KOPT-K1 (cell line): ENCODE measurements around the gene FAM120AOS.
"Not testable (repeated sequence)": the region's sequence is repeated elsewhere in the genome, so short reads cannot be mapped to it uniquely, and the experiment has no call there.

Source experiments
- H3K27ac ChIP-seq: fragments of 200-600 bp; sonication (generic); 2 replicates; pipeline ENCODE4 v1.5.1; 2016; ENCODE audit warnings: antibody characterized with exemption, mild to moderate bottlenecking, low read depth, low read length; ENCODE audit not compliant: poor library complexity, severe bottlenecking
- H3K36me3 ChIP-seq: fragments of 200-600 bp; sonication (generic); 2 replicates; pipeline ENCODE4 v1.5.1; 2017; ENCODE audit warnings: antibody characterized with exemption, mild to moderate bottlenecking, low read length, moderate library complexity; ENCODE audit not compliant: insufficient read depth
- H3K9me3 ChIP-seq: fragments of 200-600 bp; sonication (generic); 2 replicates; pipeline ENCODE4 v1.5.1; 2017; ENCODE audit warnings: antibody characterized with exemption, low read length, mild to moderate bottlenecking; ENCODE audit not compliant: insufficient read depth, poor library complexity, severe bottlenecking

The FAM120AOS gene

DNA sequence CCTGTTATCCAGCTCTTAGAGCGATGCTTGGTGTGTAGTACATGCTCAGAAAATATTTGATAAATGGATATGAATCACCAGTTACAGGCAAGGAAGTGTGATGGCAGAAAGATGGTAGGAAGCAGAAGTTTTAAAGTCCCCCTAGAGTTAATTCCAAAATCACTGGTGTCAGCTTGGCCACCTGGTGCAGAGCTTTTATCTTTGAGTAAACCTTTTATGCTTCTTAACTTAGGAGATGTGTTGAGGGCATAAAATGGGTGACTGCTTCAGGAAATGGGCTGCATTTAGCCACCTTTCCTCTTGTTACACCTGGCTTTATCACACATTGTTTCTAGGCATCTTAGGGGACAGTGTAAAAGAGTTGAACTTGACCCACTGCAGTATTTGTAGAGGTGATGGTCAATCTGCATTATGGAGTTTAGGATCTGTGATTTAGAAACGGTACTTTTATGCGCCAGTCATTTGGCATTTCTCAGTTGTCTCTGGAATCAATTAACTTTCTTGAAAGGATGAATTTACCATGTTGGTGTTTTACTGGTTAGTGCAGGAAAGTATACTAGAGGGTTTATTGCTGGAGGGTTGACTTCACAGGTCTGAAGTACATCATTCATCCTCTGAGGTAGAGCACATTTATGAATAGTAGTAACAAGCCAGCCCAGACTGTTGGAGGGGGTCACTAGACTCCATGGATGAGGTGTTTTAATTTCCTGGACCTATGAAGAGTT, 7.5 kb upstream of the FAM120AOS start:
- Histone ChIP-seq H3K36me3 (peaks cover 5% of the 10 kb centered on the region; the same call in 1 of the 2 replicates), H3K9me3 (no peaks in the 10 kb centered on the region), H3K27ac (peak overlapping the region; percentile 88)

DNA sequence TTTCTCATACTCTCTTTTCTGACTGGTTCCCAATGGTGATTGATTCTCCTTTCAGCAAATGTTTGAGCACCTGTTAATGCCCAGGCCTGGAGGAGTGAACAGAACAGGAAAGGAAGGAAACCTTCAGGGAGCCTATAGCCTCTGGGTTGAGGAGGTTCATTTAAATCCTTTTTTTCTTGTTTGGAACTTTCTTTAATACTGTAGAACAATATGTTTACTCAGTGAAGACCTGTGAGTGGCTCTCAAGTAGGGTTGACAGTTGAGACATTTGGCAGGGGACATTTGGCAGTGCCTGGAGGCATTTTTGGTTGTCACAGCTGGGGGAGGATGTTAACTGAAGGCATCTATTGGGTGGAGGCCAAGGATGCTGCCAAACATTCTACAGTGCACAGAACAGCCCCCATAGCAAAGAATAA, 6.1 kb upstream of the FAM120AOS start:
- Histone ChIP-seq H3K9me3 (no peaks in the 10 kb centered on the region), H3K27ac (peak overlapping the region; percentile 88), H3K36me3 (peaks cover 11% of the 10 kb centered on the region)

DNA sequence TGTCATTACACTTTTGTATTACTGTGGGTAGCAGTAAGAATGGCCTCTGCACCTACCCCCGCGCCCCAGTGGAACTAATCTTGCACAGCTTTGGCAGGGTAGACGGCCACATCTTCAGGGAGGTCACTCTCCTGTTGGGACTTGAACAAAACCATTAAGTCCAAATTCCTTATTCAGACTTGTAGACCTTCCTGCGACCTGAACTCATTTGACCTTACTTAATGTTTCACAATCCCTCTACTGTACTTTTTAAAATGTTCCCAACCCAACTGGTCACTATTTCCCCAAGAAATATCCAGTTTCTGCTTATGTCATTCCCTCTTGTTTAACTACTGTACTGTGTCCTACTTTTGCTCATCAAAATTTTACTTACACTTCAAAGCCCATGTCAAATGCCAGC, 5.3 kb upstream of the FAM120AOS start:
- Histone ChIP-seq H3K27ac (peak overlapping the region; percentile 88), H3K36me3 (peaks cover 13% of the 10 kb centered on the region), H3K9me3 (no peaks in the 10 kb centered on the region)

DNA sequence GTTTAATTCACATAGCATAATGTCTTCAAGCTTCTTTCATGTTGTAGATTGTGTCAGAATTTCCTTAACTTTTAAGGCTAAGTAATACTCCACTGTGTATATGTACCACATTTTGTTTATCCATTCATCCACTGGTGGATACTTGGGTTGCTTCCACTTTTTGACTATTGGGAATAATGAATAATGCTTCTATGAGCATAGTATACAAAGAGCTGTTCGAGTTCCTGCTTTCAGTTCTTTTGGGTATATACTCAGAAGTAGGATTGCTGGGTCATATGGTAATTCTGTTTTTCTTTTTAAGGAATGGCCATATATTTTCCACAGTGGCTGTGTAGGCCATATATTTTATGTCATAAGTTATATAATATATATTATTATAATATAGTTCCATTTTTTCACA, 3.6 kb upstream of the FAM120AOS start:
- Histone ChIP-seq H3K36me3 (peaks cover 13% of the 10 kb centered on the region), H3K9me3 (no peaks in the 10 kb centered on the region), H3K27ac (peak overlapping the region; percentile 55)

DNA sequence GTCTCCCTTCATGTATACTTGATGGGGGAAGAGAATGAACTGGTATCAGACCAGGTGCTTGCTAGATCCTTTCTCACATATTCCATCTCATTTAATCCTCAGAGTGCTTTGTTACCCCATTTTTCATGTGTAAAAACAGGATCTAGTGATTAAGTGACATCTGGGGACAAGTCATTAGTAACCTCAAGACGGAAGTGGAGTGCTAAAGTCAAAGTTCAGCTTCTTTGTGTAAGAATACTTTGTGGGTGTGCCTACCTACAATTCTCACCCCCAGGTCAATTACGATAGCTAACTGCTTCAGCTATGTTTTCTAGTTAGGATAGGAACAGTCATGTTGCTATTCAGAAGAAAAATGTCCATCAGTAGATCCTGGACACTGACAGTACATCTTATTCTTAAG, 3.1 kb upstream of the FAM120AOS start:
- peaks cover 13% of the 10 kb centered on the region for H3K36me3 ChIP-seq
- no peaks in the 10 kb centered on the region for H3K9me3 ChIP-seq
- H3K27ac ChIP-seq, result peak overlapping the region; percentile 55

DNA sequence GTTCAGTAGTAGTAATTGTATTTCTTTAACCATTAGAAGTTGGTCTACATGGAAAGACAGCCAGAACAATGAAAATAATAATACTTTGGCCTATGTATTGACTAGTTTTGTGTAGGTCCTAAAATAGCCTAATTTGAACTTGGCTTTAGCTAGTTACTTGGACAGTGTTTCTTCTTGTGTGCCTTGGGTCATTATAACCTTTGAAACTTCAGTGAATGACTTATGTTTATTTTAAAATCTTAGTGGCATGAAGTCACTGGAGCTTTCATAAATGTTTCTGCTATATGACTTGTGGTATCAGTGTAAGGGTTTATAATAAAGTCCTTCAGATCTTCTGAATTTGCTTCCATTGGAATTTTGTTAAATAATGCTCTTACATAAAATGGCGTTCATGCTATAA, 2.6 kb upstream of the FAM120AOS start:
- Histone ChIP-seq H3K36me3 (peaks cover 13% of the 10 kb centered on the region), H3K9me3 (no peaks in the 10 kb centered on the region), H3K27ac (peak overlapping the region; percentile 55)

DNA sequence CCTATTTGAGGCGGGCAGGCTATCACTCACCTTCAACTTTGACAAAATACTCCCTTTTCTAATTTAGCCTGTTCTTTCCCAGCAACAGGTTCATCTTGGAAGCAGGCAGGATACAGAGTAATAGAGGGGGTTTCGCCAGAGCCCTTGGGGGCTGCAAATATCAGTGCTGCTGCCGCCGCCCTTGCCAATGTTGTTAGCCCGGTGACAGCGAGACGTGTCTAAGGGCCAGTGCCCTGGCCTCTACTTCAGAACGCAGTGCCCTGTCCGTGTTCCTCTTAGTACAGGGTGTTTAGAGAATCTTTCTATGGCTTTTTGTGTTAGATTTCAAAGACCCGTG, 703 bp downstream of the FAM120AOS start:
- peak overlapping the region; percentile 87 for H3K27ac ChIP-seq
- H3K36me3 ChIP-seq, result peaks cover 30% of the 10 kb centered on the region
- no peaks in the 10 kb centered on the region for H3K9me3 ChIP-seq

DNA sequence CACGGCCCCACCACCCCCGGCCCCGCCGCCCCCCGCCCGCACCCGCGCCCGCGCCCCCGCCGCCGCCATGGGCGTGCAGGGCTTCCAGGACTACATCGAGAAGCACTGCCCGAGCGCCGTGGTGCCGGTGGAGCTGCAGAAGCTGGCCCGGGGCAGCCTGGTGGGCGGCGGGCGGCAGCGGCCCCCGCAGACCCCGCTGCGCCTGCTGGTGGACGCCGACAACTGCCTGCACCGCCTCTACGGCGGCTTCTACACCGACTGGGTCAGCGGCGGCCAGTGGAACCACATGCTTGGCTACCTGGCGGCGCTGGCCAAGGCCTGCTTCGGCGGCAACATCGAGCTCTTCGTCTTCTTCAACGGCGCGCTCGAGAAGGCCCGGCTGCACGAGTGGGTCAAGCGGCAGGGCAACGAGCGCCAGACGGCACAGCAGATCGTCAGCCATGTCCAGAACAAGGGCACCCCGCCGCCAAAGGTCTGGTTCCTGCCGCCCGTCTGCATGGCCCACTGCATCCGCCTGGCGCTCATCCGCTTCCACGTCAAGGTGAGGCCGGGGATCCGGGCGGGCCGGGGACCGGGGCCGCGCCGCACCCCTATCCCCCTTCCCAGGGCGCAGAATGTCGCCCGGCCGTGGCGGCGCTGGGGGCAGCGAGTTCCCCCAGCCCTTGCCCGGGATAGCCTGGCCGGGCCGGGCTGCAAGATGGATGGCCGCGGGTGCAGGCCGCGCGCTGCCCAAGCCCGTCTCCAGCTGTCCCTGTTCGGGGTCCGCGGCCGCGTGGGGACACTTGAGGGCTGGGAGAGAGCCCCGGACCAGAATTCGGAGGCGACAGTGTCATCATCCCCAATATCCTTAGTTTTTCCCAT, 1.3 kb downstream of the FAM120AOS start:
- Histone ChIP-seq H3K9me3 (no peaks in the 10 kb centered on the region), H3K27ac (peak overlapping the region; percentile 87), H3K36me3 (peaks cover 36% of the 10 kb centered on the region)

DNA sequence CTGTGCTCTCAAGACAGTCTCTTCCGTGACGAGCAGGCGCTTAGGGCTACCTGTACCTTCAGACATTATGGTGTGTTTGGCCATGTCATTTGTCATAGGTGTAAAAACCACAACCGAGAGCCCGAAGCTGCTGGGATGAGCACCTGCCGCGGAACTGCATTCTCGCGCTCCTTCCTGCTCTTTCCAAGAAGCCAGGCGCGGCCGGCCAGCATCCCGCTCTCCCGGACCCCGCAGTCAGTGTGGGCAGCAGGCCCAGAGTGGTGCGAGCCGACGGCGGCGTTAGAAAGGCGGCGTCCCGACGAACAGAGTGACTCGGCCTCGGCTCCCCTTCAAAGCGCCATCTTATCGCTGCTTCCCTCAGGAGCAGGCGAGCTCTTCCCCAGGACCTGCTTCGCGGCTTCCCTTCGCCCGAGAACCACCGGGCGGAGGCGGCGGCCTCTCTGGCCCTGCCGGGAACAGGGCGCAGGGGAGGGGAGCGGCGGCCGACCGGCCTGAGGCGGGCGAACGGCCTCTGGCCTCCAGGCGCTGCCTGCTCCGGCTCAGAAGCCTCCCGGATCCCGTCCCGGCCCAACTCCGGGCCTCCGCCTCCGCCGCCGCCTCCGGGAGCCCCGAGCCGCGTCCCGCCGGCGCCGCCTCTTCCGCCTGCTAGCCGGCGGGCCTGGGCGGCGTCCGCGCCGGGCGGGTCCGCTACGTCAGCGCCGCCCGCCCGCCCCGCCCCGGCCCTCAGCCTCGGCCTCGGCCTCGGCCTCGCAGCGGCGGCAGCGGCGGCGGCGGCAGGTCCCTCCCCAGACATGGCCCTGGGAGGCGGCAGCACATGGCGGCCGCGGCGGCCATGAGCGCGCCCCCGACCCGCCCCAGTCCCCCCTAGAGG, 2.2 kb downstream of the FAM120AOS start, which contains the start of gene FAM120A:
Gene FAM120A (plus strand): TSS at position 741 of the 871 bp plus-strand sequence. CDS start 231 bp downstream, outside the sequence.
- Histone ChIP-seq H3K36me3 (peaks cover 45% of the 10 kb centered on the region), H3K9me3 (no peaks in the 10 kb centered on the region), H3K27ac (peak within 1 kb of the TSS; percentile 89)

DNA sequence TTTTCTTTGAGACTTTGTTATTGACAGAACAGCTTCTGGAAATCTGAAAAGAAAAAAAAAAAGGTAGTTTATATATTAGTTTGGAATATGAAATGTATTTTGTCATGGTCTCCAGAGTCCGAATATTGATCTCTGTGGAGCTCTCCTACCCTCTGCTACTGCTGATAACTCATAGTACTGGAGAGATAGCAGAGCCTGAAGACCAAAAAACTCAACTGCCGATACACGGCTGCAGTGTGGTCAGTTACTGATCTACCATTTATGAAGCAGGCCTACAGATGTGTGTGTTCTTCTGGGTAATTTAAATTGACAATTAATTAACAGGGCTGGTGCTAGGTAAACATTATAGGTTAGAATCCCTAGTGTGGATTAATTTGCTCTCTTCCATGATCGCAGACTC, 5.7 kb downstream of the FAM120AOS start:
- Histone ChIP-seq H3K9me3 (no peaks in the 10 kb centered on the region), H3K27ac (no peak overlapping the region), H3K36me3 (peaks cover 46% of the 10 kb centered on the region)

DNA sequence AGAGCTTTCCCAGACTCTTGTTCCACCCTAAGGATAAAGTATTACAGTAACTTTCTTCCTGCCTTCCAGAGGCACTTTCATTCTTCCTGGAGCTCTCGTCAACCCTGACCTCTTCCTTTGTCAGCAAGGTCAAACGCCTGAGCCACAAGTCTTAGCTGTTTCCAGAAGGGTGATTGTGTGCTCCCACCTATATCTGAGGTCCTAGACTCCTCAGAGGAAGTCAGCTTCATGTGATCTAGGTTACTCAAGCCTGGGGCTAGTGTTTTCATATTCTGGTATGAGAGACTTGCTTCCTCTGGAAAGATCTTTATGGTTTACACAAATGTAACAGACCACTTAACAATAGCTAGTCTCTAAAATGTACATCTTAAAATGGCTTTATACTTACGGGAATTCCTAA, 7.3 kb downstream of the FAM120AOS start:
- Histone ChIP-seq H3K27ac (no peak overlapping the region), H3K36me3 (peaks cover 46% of the 10 kb centered on the region), H3K9me3 (no peaks in the 10 kb centered on the region)

DNA sequence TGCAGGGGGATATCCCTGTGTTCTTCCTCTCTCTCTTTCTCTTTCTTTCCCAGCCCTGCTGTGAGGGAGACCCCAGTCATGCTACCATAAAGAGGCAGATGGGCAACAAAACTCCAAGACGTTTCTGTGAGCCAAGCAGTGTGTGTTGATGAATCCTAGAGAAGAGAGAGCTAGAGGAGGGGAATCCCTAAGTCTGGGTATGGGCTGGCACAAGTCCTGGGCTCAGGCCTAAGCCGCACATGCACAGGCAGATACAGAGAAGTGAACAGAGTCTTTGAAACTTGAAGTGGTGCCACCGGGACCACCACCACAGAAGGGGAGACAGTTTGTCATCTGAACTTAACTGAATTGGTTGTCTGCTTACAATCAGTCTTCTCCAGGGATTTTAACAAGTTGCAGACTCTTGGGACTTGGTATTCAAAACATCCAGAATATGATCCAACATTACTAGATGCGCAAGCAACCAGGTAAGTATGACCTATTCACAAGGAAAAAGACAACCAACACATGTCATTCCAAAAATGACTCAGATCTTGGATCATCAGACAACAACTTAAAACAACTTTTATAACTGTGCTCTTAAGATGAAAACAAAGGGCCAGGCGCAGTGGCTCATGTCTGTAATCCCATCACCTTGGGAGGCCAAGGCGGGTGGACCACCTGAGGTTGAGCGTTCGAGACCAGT, 12.3 kb downstream of the FAM120AOS start:
- H3K27ac ChIP-seq, result no peak overlapping the region
- H3K9me3 ChIP-seq, result no peaks in the 10 kb centered on the region
- peaks cover 7% of the 10 kb centered on the region for H3K36me3 ChIP-seq

DNA sequence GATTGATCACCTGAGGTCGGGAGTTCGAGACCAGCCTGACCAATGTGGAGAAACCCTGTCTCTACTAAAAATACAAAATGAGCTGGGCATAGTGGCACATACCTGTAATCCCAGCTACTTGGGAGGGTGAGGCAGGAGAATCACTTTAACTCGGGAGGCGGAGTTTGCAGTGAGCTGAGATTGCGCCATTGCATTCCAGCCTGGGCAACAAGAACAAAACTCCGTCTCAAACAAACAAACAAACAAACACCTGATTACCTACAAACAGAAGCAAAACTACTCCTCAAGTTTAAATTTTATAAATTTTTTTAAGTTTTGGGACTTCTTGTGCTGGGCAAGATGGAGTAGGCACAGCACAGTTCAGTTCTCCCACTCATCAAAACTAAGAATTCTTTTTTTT, 14.1 kb downstream of the FAM120AOS start:
- H3K27ac ChIP-seq, H3K36me3 ChIP-seq, H3K9me3 ChIP-seq: not testable (repeated sequence)

DNA sequence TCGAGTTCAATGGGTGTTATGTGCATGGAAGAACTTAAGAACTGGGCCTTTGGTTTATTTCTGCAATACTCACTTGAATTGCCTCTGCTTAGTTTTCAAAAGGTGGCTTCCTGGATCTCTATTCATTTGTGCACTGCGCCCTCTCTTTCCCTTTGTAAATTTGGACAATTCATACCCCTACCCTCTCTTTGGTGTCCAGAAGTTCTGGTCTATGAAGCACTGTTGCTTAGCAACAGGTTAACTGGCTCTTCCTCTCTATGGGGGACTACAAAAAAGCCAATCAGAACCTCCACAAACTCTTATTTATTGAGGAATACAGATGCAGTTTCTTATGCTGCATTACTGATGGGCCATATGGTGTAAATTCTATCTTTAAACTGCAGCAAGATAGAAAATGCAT, 15.4 kb downstream of the FAM120AOS start:
- H3K9me3 ChIP-seq, result no peaks in the 10 kb centered on the region
- H3K27ac ChIP-seq, result no peak overlapping the region
- H3K36me3 ChIP-seq, result no peaks in the 10 kb centered on the region
